ENCODE data around the gene ZNF624.

ZNF624 gene

GRCh38 chr17:16593356-16594102 lies 60.1 kb downstream of the ZNF624 start:
- DNase-seq: no peak

- peak; percentile 91 for DNase-seq
Observed at GRCh38 chr17:16589097-16589969, 64.3 kb downstream of the ZNF624 start.

- no peak for DNase-seq
Observed at GRCh38 chr17:16585796-16586195, 67.9 kb downstream of the ZNF624 start.

- peak; percentile 93 for DNase-seq
Observed at GRCh38 chr17:16584273-16584995, 69.2 kb downstream of the ZNF624 start.

- no peak for DNase-seq
Observed at GRCh38 chr17:16583781-16584180, 69.9 kb downstream of the ZNF624 start.

GRCh38 chr17:16573466-16573865 lies 80.2 kb downstream of the ZNF624 start:
- DNase-seq: no peak

Measured in stimulated activated CD4-positive, alpha-beta T cell treated with anti-CD3 and anti-CD28 coated beads, Interleukin-4, amount 100 ng/mL, for 1 hour (primary cell).